Cerebellar nuclear complex (tissue), 1 donor: ENCODE measurements around the gene PSTPIP1.

ENCODE experiments used
- DNase-seq, 2 experiments: peaks; one replicate each; lab custom pipeline; 2025; lab: John Stamatoyannopoulos, UW

PSTPIP1 gene

GRCh38 chr15:77018796-77019505 lies 24.0 kb downstream of the PSTPIP1 start:
- DNase-seq, result no peak

GRCh38 chr15:77019521-77020331 lies 24.8 kb downstream of the PSTPIP1 start:
- no peak for DNase-seq

DNA sequence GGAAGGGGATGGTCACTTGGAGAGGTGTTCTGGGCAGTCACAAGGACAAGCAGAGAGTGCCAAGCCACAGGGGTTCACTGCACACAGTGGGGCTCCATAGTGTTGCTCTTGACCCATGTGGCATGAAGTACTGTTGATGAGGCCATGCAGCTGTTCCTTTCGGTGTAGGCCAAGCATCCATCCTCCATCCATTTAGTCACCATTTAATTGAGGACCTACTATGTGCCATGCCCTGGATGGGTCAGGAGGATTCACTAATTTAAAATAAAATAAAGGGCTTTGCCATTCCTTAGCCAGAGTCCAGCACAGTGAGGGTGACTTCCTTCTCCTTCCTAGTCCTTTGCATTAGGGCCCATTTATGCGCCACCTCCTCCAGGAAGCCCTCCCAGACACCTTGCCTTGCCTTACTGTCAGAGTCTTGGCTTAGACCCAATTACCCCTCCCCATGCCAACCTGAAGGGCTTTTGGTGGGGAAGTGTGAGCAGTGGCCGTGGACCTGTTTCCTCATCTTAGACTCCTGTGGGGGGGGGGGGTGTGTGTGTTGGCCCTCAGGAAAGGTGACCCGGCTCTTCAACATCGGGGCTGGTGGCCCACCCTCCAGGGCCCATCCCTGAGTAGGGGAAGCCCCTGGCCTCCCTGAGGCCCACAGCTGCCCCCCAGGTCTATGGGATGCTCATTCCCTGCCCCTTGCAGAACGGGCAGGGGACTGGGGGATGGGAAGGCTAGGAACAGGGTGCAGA lies 25.6 kb downstream of the PSTPIP1 start:
- DNase-seq, result no peak

DNA sequence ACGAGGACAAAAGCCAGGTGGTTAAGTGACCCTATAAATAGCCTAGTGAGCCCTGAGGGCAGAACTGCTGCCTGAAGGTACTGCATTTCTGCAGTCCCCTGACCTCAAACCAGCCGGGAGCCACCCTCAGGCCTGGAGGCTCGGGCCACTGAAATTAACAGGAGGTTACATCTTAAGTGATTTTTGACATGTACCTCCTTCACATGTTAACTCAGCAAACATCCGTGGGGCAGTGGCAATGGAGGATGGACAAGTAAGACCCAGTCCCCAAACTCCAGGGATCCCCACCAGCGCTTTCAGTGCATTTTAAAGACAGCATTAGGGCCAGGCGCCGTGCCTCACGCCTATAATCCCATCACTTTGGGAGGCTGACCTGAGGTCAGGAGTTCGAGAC lies 26.2 kb downstream of the PSTPIP1 start:
- no peak for DNase-seq

GRCh38 chr15:77021803-77022381 lies 27.0 kb downstream of the PSTPIP1 start:
- DNase-seq, result no peak

GRCh38 chr15:77022646-77023575 lies 28.0 kb downstream of the PSTPIP1 start:
- DNase-seq, result no peak

DNA sequence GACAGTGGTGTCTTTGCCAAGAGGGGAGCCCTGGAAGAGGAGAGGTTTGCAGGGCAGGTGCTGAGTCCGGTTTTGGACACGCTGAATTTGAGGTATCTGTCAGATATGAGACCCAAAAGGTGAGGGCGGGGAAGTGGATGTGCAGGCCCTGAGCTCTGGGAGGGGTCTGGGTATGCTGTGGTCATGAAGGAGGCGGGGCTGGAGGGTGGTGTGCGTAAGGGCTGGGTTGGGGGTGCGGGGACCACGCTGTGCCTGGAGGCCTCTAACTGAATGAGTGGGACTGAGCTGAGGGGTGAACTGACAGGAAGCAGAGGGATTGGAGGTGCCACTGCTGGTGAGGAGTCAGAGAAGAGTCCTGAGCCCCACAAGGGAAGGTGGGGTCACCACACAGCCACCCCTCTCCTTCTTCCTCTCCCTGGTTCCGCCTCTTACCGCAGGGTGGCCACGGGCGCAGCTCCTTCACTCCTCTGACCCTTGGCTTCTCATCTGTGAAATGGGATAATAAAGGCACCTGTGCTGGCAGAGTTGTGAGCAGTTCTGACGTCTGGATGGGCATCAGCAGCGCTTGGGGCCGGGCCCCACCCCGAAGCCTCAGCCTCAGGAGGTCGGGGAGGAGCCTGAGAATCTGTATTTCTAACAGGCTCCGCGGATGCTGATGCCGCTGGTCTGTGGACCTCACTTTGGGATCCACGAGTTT lies 28.8 kb downstream of the PSTPIP1 start:
- DNase-seq, result no peak

GRCh38 chr15:77024273-77025082 lies 29.6 kb downstream of the PSTPIP1 start:
- no peak for DNase-seq

DNA sequence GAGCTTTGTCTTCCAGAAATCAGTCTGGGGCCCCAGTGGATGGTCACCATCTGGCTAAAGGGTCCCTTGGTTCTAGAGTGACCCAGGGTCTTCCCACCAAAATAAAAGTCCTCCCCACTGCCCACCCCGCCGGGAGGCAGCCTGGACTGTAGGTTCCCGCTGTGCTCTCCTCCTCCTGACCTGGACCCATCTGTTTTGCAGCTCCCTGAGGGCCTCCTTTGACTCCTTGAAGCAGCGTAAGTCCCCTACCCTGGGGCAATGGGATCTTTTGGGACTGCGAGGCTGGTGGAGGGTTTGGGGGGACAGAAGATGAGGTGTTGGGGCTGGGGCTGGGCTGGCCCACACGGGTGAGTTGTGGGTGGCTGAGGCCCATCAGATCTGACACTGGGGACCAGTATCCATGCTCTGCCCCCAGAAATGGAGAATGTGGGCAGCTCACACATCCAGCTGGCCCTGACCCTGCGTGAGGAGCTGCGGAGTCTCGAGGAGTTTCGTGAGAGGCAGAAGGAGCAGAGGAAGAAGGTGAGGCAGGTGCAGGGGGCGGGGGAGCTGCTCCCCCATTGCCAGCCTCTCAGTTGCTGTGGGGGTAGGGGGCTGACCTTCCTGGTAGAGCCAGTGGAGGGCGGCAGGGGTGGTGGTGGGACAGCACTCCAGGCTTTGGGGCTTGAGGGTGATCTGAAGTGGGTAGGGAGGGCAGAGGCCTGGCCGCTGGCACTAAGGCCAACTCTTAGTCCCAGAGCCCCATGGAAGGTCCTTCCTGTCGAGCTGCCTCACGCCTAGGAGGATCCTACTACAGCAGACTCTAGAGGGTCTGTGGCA lies 30.4 kb downstream of the PSTPIP1 start:
- DNase-seq, result no peak

DNA sequence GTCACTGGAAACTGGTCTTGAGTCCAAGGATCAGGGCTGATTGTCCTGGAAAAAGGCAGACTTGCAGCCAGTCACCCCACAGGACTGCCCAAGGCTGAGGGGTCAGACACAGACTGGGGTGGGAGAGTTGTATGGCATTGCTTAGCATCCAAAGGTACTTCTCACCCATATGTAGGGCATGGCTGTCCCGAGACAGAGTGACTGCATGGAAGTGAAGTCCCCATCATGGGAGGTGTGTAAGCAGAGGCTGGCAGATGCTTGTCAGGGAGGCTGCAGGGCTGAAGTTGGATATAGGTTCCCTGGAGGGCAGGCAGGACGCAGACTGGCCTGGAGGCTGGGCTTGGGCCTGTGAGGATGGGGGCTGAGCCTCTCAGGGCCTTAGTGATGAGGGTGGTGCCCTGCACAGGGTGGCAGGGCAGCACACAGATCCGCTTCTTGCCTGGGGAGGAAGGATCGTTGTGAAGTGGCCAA lies 31.1 kb downstream of the PSTPIP1 start:
- no peak for DNase-seq

DNA sequence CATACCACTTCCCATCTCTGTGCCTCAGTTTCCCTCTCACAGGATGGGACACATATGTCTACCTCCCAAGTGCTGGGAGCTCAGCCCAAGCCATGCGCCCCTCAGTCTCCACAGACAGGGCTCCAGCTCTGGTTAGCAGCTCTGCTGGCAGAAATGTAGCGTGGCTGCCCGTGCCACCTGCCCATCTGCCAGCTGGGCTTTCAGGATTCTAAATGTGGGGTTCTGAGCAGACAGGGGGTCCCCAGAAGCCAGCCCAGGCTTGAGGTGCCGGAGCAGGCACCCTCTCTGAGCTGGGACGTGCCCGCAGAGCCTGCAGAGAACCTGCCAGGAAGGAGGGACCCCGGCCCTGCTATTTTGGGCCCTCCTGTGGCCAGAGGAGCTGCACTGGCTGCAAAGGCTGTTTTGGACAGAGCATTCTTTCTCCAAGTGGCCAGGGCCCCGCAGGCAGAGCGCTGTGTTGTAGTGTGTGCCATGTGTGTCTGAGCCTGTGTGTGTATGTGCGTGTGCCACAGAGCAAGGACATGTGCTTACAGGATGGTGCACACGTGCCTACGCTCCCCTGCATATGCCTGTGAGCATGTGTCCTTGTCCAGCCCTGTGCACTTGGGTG lies 31.7 kb downstream of the PSTPIP1 start:
- DNase-seq, result no peak

GRCh38 chr15:77027111-77027696 lies 32.3 kb downstream of the PSTPIP1 start:
- no peak for DNase-seq

DNA sequence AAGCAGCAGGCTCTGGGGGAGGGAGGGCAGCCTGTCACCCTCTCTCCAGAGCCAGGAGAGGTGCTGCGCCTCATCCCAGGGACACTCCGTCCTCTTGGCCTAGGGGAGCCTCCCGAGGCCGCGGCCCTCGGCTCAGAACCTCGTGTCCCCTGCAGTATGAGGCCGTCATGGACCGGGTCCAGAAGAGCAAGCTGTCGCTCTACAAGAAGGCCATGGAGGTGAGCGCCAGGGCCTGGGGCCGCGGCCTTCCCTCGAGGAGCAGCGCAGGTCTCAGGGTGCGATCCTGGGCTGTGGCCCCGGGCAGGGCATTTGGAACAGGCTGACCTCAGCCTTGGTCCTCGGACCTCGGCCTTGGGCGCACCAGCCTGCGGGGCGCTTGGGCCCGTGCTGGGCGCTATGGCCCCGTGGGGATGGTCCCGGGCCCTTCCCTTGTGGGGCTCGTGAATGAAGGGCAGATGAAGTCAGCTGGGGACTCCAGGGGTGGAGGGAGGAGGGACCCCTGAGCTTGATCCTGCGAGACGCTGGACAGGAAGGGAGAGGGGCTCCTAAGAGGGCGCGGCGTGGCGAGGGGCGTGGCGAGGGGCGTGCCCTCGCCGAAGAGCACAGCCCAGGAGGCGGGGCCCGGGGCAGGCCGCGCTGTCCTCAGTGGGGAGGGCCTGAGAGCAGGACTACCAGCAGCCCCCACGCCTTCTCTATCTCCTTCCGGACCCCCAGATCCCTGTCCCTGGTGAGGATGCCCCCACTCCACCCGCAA lies 32.9 kb downstream of the PSTPIP1 start:
- no peak for DNase-seq

- no peak for DNase-seq
These were observed 33.7 kb downstream of the PSTPIP1 start for GRCh38 chr15:77028451-77029165.

DNA sequence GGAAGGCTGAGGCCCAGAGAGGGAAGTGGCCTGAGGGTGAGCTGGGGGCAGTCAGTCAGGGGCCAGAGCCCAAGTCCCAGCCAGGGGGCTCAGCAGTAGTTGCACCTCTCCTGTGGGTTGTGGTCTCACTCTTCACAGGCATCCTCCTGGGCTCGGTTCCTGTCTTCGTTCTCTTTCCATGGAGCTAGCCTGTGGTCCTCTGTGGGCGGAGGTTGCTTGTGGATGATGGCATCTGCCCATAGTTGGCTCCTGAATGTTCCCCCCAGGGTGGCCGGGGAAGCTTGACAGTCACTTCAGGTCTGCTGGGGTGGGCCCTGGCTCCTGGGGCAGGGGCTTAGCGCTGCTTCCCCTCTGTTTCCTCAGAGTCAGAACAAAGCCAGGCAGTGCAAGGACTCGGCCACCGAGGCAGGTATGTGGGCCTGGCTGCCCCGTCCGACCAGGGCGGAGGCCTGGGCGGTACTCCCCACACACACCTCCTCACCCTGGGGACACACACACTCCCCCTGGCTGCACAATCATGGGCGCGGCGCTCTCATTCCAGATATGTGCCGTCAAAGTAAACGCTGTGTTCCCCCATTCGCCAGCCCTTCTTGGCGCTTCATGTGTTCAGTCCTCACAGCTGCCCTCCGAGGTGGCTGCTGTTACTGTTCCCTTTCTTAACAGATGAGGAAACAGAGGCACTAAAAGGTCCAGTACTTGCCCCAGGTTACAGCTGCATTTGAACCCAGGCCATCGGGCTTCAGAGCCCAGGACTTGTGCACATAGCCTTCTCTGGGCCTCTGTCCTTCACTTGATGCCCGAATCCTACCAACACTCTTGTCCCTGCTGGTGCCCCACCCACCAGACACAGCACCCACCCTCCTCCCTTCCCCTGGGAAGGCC lies 34.5 kb downstream of the PSTPIP1 start:
- DNase-seq, result no peak
